GM06990 (cell line): Measurements from ENCODE around the gene CTIF.

Source experiments
- DNase-seq: peaks from one replicate; pipeline ENCODE4 v3.0.0-alpha.2; 2011; ENCODE audit not compliant: insufficient read length; ENCODE audit errors: extremely low read depth
- H3K27me3 ChIP-seq: replicated peaks from 2 replicates; pipeline ENCODE4 v1.6.0; 2011; ENCODE audit warnings: low read length; ENCODE audit not compliant: control insufficient read depth, insufficient read depth
- H3K36me3 ChIP-seq: 2 replicates; pipeline ENCODE4 v1.5.1; 2011; ENCODE audit warnings: low read length; ENCODE audit not compliant: control insufficient read depth, insufficient read depth
- H3K4me3 ChIP-seq: replicated peaks from 2 replicates; pipeline ENCODE4 v1.5.1; 2011; ENCODE audit warnings: low read depth, mild to moderate bottlenecking, control low read depth, low read length
- CTCF ChIP-seq: IDR thresholded peaks from 2 replicates; pipeline ENCODE4 v1.5.1; 2011; ENCODE audit warnings: low read length, control low read depth, mild to moderate bottlenecking, inconsistent platforms; ENCODE audit not compliant: insufficient read depth, poor library complexity, severe bottlenecking

CTIF gene

GRCh38 chr18:48668466-48669179 lies 129.8 kb downstream of the CTIF start:
- no peak for DNase-seq
- no peak overlapping the region for H3K4me3 ChIP-seq
- no peaks in the 10 kb centered on the region; the same call in 1 of the 2 replicates for H3K36me3 ChIP-seq
- no peaks in the 10 kb centered on the region for H3K27me3 ChIP-seq
- no peak for TF ChIP-seq CTCF

GRCh38 chr18:48669180-48669675 lies 130.4 kb downstream of the CTIF start:
- Histone ChIP-seq H3K36me3 (no peaks in the 10 kb centered on the region; the same call in 1 of the 2 replicates), H3K4me3 (no peak overlapping the region), H3K27me3 (no peaks in the 10 kb centered on the region)
- no peak for DNase-seq
- no peak for TF ChIP-seq CTCF

GRCh38 chr18:48669991-48670750 lies 131.3 kb downstream of the CTIF start:
- no peak overlapping the region for H3K4me3 ChIP-seq
- H3K36me3 ChIP-seq, result no peaks in the 10 kb centered on the region; the same call in 1 of the 2 replicates
- H3K27me3 ChIP-seq, result no peaks in the 10 kb centered on the region
- no peak for TF ChIP-seq CTCF
- no peak for DNase-seq

GRCh38 chr18:48670751-48671560 lies 132.1 kb downstream of the CTIF start:
- Histone ChIP-seq H3K4me3 (no peak overlapping the region), H3K27me3 (no peaks in the 10 kb centered on the region), H3K36me3 (no peaks in the 10 kb centered on the region; the same call in 1 of the 2 replicates)
- DNase-seq, result no peak
- no peak for TF ChIP-seq CTCF

- Histone ChIP-seq H3K4me3 (no peak overlapping the region), H3K36me3 (no peaks in the 10 kb centered on the region; the same call in 1 of the 2 replicates), H3K27me3 (no peaks in the 10 kb centered on the region)
- TF ChIP-seq CTCF, result no peak
- DNase-seq, result no peak
These were observed 132.7 kb downstream of the CTIF start for GRCh38 chr18:48671561-48671945.
